Peyer's patch (tissue), 4 donors: ENCODE measurements around the gene PCED1B.

Source experiments
- CTCF ChIP-seq, 6 experiments: fragments of 450-650 bp in 4 of 6; fragments of 200-600 bp in 2 of 6; sonication (generic) in 1 of 6; IDR thresholded peaks; one replicate each; pipeline ENCODE4 v1.5.1; 2017 to 2019; ENCODE audit warnings: antibody characterized with exemption in 6 of 6, mild to moderate bottlenecking in 3 of 6, moderate library complexity in 1 of 6
- POLR2A ChIP-seq, 2 donors: fragments of 450-650 bp; IDR thresholded peaks; one replicate each; pipeline ENCODE4 v1.5.1; 2017; ENCODE audit warnings: antibody characterized with exemption in 2 of 2, mild to moderate bottlenecking in 2 of 2, moderate library complexity in 2 of 2

GRCh38 chr12:47038270-47038748, 41.1 kb upstream of the PCED1B start:
- TF ChIP-seq CTCF (IDR thresholded peaks at IDR 0.05): no peak
- TF ChIP-seq POLR2A (IDR thresholded peaks at IDR 0.05): no peak
